ENCODE measurements around the gene HAS3. TPM values are rescaled to one million over a fixed set of nuclear protein-coding genes. Genes with fewer than 3 reads are reported as not detected.

Gene HAS3
- total and polyA plus RNA-seq, 11 donors: 0.21 to 2.0 (median 0.48) TPM

DNA sequence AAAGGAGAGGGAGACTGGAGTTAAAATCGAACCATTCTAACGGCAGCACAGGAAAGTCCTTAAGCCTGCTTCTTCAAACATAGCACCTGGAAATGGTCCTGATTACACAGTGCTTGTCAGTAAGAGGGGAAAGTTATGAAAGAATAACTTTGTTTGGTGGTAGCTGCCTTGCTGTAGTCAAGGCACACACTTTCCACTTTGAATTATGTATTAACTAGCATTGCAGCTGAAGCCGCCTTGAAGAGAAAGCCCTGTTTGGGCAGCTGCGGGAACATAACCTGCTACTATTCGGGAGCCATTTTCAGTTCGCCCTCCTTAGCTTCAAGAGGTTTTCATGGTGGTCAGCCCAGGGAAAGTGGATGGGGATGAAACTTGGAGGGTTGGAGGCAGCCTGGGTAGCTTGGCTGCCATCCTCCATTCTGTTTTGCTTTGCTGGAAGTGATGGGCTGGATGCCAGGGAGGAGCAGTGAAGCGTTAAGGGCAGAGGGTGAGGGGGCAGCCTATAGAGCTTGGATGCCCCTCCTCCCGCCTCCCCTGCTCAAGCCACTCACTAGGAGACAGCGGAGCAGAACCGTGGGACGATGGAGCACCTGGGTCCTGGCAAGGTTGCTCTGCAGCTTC lies 5.3 kb upstream of the HAS3 start:
- no peak overlapping the region for H3K4me3 ChIP-seq
- peaks cover 0 to 2% (median 0%) of the 10 kb centered on the region in 9 donors for H3K27me3 ChIP-seq
- no peaks in the 10 kb centered on the region for H3K9me3 ChIP-seq
- WGBS, 4 donors: 71 to 81% (median 74%) methylated on average over 10 to 11 of the region's 11 CpGs
- intact Hi-C loops (cut with DNase I): loop anchor here in 2 of 10 donors (10.0 kb wide), 1 partner anchor 125 kb away; no protein-coding TSS in a partner anchor
- no peaks in the 10 kb centered on the region for H3K36me3 ChIP-seq
- TF ChIP-seq, protein P1, sequence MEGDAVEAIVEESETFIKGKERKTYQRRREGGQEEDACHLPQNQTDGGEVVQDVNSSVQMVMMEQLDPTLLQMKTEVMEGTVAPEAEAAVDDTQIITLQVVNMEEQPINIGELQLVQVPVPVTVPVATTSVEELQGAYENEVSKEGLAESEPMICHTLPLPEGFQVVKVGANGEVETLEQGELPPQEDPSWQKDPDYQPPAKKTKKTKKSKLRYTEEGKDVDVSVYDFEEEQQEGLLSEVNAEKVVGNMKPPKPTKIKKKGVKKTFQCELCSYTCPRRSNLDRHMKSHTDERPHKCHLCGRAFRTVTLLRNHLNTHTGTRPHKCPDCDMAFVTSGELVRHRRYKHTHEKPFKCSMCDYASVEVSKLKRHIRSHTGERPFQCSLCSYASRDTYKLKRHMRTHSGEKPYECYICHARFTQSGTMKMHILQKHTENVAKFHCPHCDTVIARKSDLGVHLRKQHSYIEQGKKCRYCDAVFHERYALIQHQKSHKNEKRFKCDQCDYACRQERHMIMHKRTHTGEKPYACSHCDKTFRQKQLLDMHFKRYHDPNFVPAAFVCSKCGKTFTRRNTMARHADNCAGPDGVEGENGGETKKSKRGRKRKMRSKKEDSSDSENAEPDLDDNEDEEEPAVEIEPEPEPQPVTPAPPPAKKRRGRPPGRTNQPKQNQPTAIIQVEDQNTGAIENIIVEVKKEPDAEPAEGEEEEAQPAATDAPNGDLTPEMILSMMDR (IDR thresholded peaks at IDR 0.05): no peak
- TF ChIP-seq POLR2A (IDR thresholded peaks at IDR 0.05): no peak
- ATAC-seq: no peak
- no peak overlapping the region for H3K27ac ChIP-seq
- peaks cover 0 to 11% (median 0%) of the 10 kb centered on the region in 12 donors for H3K4me1 ChIP-seq
- peak in 1 of 5 donors; percentile 28 for DNase-seq

DNA sequence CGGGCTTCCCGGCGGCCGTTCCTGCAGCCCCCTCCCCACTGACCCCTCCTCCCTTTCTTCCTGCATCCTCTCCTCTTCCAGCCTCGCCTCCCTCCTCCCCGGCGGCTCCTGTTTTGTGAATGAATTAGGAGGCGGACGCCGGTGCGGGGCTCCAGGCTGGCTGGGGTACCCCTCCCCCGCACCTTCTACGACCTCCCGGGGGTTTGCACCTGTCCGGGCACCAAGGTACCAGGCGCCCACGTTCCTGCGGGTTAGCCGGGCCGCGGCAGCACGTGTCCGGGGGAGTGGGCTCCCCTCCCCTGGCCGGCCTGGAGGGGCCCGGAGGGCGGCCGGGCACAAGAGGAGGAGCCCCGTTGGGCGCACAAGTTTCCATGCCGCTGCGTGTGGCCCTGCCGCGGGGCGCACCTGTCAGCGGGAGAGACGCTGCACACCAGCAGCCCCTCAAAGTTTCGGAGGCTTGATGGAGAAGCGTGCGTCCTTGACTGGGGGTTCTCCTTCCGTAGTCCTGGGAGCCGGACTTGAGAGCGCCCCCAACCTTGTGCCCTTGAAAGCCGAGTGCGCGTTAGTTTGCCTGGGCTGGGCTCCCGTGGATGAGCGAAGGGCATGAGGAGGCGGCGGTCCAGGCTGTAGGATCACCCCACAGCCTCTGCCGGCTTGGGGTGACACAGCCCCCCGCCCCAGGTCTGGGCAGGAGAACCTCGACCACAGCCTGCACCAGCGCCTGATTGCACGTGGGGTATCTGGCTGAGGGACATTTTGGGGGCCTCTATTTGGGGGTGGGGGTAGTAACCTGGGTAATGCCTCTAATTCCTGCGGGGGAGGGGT lies 1.2 kb downstream of the HAS3 start:
- Histone ChIP-seq H3K27me3 (peaks cover 0 to 24% (median 0%) of the 10 kb centered on the region in 9 donors), H3K4me3 (peak overlapping the region; percentile 34 to 75 (median 58)), H3K36me3 (peaks cover 0 to 19% (median 6%) of the 10 kb centered on the region in 9 donors), H3K9me3 (no peaks in the 10 kb centered on the region), H3K4me1 (peaks cover 0 to 35% (median 26%) of the 10 kb centered on the region in 12 donors), H3K27ac (no peak overlapping the region)
- intact Hi-C loops (cut with DNase I): loop anchor here in 6 of 10 donors (2.0 to 10.0 kb wide), 3 partner anchors 66 to 204 kb away; no protein-coding TSS in a partner anchor
- 0 to 1% (median 1%) methylated on average over 21 to 55 of the region's 55 CpGs for WGBS, 4 donors
- no peak for DNase-seq
- peak in 2 of 4 donors; percentile 2 to 10 for ATAC-seq
- no peak for TF ChIP-seq POLR2A (IDR thresholded peaks at IDR 0.05)
- TF ChIP-seq, protein P1 (IDR thresholded peaks at IDR 0.05): no peak

DNA sequence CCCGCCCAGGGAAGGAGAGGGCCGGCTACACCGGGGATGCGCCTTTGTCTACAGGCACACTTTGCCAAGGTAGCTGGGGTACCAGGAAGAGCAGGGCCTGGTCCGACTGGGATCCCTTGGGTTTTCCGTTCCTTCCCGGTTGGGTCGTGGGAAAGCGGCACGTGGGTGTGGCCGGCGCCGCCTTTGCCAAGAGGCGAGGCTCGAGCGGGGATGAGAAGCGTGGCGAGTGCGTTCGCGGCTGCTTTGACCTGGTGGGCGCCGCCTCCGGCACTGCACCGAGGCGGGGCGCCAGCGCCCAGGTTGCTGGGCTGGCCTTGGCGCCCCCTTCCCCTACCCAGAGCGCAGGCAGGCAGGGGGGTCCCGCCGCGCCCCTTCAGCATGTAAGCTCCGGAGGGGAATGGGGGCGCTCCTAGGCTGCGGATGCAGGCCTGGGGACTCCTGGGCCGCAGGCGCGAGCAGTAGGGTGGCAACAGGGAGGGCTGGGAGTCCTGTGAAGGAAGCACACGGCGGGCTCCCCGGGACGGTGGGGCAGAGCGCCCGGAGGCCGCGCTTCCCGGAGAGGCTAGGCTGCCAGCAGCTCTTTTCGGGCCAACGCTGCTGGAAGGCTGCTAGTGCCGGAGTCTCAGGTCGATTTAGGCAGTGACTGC lies 2.0 kb downstream of the HAS3 start:
- TF ChIP-seq, protein P1 (IDR thresholded peaks at IDR 0.05): no peak
- no peak for TF ChIP-seq POLR2A (IDR thresholded peaks at IDR 0.05)
- H3K36me3 ChIP-seq: peaks cover 0 to 22% (median 6%) of the 10 kb centered on the region in 9 donors
- peaks cover 0 to 24% (median 0%) of the 10 kb centered on the region in 9 donors for H3K27me3 ChIP-seq
- DNase-seq: peak in 2 of 5 donors; percentile 49 to 51
- H3K4me3 ChIP-seq: peak overlapping the region; percentile 34 to 75 (median 58)
- no peak overlapping the region for H3K27ac ChIP-seq
- H3K4me1 ChIP-seq: peaks cover 0 to 43% (median 28%) of the 10 kb centered on the region in 12 donors
- 1 to 3% (median 1%) methylated on average over 14 to 52 of the region's 52 CpGs for WGBS, 4 donors
- H3K9me3 ChIP-seq: no peaks in the 10 kb centered on the region
- intact Hi-C loops (cut with DNase I): loop anchor here in 6 of 10 donors (2.0 to 10.0 kb wide), 3 partner anchors 67 to 205 kb away; no protein-coding TSS in a partner anchor
- ATAC-seq: peak in 3 of 4 donors; percentile 31 to 40 (median 33)

Measured in heart left ventricle (tissue), 16 donors.